Activated CD8-positive, alpha-beta memory T cell treated with anti-CD3 and anti-CD28 coated beads, Interleukin-2, amount 10 ng/mL, durations not matched to agents 7 days and 5 days (primary cell): Measurements from ENCODE around the gene GNG12. TPM values are rescaled to one million over a fixed set of nuclear protein-coding genes. Genes with fewer than 3 reads are reported as not detected.
A peak's percentile ranks its signal among the peaks of the same experiment; 100 is the strongest.
"Not testable (repeated sequence)": the region's sequence is repeated elsewhere in the genome, so short reads cannot be mapped to it uniquely, and the experiment has no call there.

Source experiments
- ATAC-seq: fragments of 150-1000 bp; cut with Tn5 transposase; one replicate; pipeline ENCODE4 v1.10.0; 2021; ENCODE audit warnings: moderate library complexity
- CTCF ChIA-PET: fragments of 350-600 bp; sonication (Branson Sonifier 250); formaldehyde crosslinking; loops from one replicate; lab custom pipeline; 2021; ENCODE audit warnings: antibody characterized with exemption; lab: Charles Lee
- DNase-seq: peaks from one replicate; pipeline ENCODE4 v3.0.0-alpha.2; 2020
- H3K27ac Mint-ChIP-seq: one replicate; pipeline ENCODE4 v1.8.0; 2021; ENCODE audit warnings: mild to moderate bottlenecking, mixed read lengths
- H3K27me3 Mint-ChIP-seq: one replicate; pipeline ENCODE4 v1.8.0; 2021; ENCODE audit warnings: mixed read lengths
- H3K36me3 Mint-ChIP-seq: one replicate; pipeline ENCODE4 v1.8.0; 2021; ENCODE audit warnings: mild to moderate bottlenecking, mixed read lengths
- H3K4me1 Mint-ChIP-seq: one replicate; pipeline ENCODE4 v1.8.0; 2021; ENCODE audit warnings: mixed read lengths
- H3K4me3 Mint-ChIP-seq: one replicate; pipeline ENCODE4 v1.8.0; 2021; ENCODE audit warnings: mild to moderate bottlenecking, moderate library complexity, mixed read lengths
- H3K9me3 Mint-ChIP-seq: one replicate; pipeline ENCODE4 v1.8.0; 2022; ENCODE audit warnings: low read depth, mixed read lengths
- total RNA-seq, 2 experiments: library from RNA; stranded (reverse); gene quantifications; one replicate each; pipeline ENCODE4 v1.2.3, GENCODE V29; 2021

The GNG12 gene
- total RNA-seq, 2 experiments from 2014 or later = 0.33 TPM; not detected in 1

DNA sequence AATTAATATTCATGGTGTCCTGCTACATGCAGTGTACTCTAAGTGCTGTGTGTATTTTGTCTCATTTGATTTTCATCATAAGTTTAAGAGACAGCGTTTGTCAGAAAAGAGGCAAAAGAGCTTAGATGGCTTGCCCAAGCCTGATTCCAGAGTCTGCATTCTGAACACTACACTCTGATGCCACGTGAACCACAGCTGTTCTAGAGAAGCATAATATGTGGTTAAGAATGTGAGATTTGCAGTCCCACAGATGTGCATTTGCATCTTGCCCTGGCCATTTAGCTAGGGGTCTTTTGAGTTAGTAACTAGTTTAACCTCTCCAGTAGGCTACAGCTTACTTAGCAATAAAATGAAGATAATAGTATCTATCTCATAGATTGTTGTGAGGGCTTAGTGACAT lies 157.5 kb downstream of the GNG12 start:
- Mint-ChIP-seq H3K36me3 (no peaks in the 10 kb centered on the region), H3K27ac (no peak overlapping the region), H3K4me3 (no peak overlapping the region), H3K27me3 (peaks cover 13% of the 10 kb centered on the region), H3K4me1 (peaks cover 24% of the 10 kb centered on the region), H3K9me3 (no peaks in the 10 kb centered on the region)
- ATAC-seq = no peak
- DNase-seq = no peak
- CTCF ChIA-PET = interaction anchor here (1.2 to 1.7 kb wide), 3 partner anchors 10 to 113 kb away, joined by 3 to 5 read pairs (median 4); partner anchors contain the start of gene GADD45A

DNA sequence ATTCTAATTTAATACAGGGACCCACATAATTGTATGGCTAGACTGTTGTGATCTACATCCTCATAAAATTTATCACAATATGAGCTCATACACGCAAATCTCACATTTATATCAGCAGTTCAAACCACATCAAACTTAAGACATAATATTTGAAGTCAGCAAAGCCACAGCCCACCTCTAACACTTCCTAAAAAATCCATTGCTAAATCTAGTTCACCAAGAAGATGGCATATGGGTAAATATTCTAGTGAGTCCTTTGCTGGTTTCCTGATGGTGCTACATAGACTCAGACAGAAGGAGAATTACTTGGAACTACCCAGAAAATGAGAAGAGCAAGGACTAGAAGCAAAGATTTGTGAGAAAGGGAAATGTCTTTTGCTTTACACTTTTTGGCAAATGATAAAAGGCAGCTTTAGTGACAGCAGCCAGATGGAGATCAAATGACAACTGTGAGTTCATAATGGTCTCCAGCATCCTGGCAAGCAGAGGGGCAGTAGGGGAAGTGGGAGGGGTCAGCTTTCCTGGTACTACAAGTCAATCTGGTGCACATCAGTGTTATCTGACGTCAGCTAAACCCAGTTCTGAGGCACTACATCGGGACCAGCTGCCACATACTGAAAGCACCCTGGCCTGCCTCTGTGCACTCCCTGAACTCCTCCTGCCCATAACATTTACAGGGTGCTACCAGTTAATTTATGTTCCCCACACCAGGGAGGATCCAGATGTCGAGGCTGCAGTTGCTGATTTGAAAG lies 158.8 kb downstream of the GNG12 start:
- peak; percentile 77 for DNase-seq
- CTCF ChIA-PET = interaction anchor here (1.1 to 1.7 kb wide), 5 partner anchors 10 to 86 kb away, joined by 3 to 8 read pairs (median 3); partner anchors contain the start of gene GADD45A
- Mint-ChIP-seq H3K9me3 (no peaks in the 10 kb centered on the region), H3K36me3 (no peaks in the 10 kb centered on the region), H3K27ac (peak overlapping the region; percentile 75), H3K4me1 (peaks cover 24% of the 10 kb centered on the region), H3K27me3 (peaks cover 25% of the 10 kb centered on the region), H3K4me3 (peak overlapping the region; percentile 8)
- peak; percentile 93 for ATAC-seq

DNA sequence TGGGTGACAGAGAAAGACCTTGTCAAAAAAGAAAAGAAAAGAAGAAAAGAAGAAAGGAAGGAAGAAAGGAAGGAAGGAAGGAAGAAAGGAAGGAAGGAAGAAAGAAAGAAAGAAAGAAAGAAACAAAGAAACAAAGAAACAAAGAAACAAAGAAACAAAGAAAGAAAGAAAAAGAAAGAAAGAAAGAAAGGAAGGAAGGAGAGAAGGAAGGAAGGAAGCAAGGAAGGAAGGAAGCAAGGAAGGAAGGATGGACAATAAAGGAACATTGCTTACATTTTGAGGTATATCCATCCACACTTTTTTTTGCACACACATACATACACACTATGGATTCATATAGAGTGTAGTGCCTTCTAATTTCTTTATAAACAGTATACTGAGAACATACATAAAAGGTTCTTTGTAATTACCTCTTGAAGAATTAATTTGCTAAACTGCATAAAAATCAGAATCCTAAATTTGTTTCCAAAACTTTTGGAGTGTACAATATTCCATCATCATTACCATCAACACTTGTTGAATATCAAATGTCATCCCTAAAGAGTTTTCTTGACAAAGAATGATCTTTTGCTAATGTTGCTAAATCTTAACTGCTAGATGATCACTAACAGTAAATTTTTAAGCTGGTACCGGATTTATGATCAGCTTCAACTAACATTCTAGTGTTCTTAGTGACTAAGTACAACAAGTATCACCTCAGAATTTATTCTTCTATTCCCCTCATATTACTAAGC lies 159.6 kb downstream of the GNG12 start:
- H3K9me3 Mint-ChIP-seq = no peaks in the 10 kb centered on the region
- peaks cover 30% of the 10 kb centered on the region for H3K27me3 Mint-ChIP-seq
- no peak for ATAC-seq
- no peak overlapping the region for H3K27ac Mint-ChIP-seq
- H3K4me3 Mint-ChIP-seq = no peak overlapping the region
- H3K4me1 Mint-ChIP-seq = peaks cover 24% of the 10 kb centered on the region
- CTCF ChIA-PET = interaction anchor here (1.2 to 1.7 kb wide), 4 partner anchors 11 to 86 kb away, joined by 3 to 8 read pairs (median 6); partner anchors contain the start of gene GADD45A
- DNase-seq = no peak
- H3K36me3 Mint-ChIP-seq = no peaks in the 10 kb centered on the region

GRCh38 chr1:67672260-67672803 lies 160.9 kb downstream of the GNG12 start:
- Mint-ChIP-seq H3K9me3 (no peaks in the 10 kb centered on the region), H3K4me1 (peaks cover 24% of the 10 kb centered on the region), H3K4me3 (no peak overlapping the region), H3K36me3 (no peaks in the 10 kb centered on the region), H3K27me3 (peaks cover 39% of the 10 kb centered on the region), H3K27ac (no peak overlapping the region)
- DNase-seq = no peak
- CTCF ChIA-PET = no interaction called here
- ATAC-seq = no peak

DNA sequence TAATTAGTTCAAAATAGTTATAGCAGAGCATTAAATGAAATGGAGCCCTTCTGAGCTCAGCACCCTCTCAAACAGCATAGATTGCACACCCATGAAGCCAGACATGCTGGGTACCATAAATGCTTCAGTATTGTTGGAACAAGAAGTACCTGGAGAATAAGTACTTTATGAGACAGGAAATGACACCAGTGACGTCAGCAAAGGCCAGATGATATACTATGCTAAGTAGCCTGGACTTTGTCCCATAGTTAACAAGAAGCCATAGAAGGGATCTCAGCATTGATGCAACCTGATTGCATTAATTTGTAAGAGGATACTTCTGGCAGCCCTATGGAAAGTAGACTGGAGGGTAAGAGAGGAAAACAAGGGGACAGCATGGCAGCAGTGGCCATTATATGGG lies 164.6 kb downstream of the GNG12 start:
- DNase-seq (no peak), ATAC-seq (no peak)
- Mint-ChIP-seq H3K4me3 (no peak overlapping the region), H3K9me3 (no peaks in the 10 kb centered on the region), H3K27me3 (peaks cover 49% of the 10 kb centered on the region), H3K4me1 (no peaks in the 10 kb centered on the region), H3K27ac (no peak overlapping the region), H3K36me3 (no peaks in the 10 kb centered on the region)
- CTCF ChIA-PET = no interaction called here

DNA sequence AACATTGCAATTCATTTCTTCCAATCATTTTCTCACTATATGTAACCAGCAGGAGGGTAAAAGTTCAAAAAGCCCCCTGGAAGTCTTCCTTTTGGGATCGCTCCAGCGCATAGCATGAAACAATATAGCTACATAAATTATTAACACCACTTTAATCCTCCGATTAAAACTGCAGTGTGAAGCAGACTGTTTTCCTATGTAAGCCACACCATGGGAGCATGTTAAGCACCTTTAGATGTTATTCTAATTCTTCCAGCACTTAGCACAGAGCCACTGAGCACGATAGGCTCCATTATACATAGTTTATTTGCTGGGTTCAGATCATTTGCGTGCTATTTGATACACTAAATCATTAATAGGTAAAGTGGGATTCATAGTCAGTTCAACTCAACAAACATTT lies 166.6 kb downstream of the GNG12 start:
- H3K4me3 Mint-ChIP-seq = no peak overlapping the region
- no peak for DNase-seq
- CTCF ChIA-PET = no interaction called here

GRCh38 chr1:67665307-67665706 lies 168.0 kb downstream of the GNG12 start:
- DNase-seq, H3K9me3 Mint-ChIP-seq, H3K36me3 Mint-ChIP-seq, H3K27ac Mint-ChIP-seq, CTCF ChIA-PET, ATAC-seq, H3K4me3 Mint-ChIP-seq, H3K4me1 Mint-ChIP-seq: not testable (repeated sequence)
- peaks cover 57% of the 10 kb centered on the region for H3K27me3 Mint-ChIP-seq

More for the DNA sequence above, 166.6 kb downstream of the GNG12 start:
- peaks cover 55% of the 10 kb centered on the region for H3K27me3 Mint-ChIP-seq
- no peaks in the 10 kb centered on the region for H3K9me3 Mint-ChIP-seq
- H3K36me3 Mint-ChIP-seq = no peaks in the 10 kb centered on the region
- H3K27ac Mint-ChIP-seq = no peak overlapping the region
- no peaks in the 10 kb centered on the region for H3K4me1 Mint-ChIP-seq
- no peak for ATAC-seq

GRCh38 chr1:67664048-67664447 lies 169.2 kb downstream of the GNG12 start:
- ATAC-seq = no peak
- H3K27ac Mint-ChIP-seq = no peak overlapping the region
- H3K4me3 Mint-ChIP-seq = no peak overlapping the region
- H3K36me3 Mint-ChIP-seq = no peaks in the 10 kb centered on the region
- peaks cover 57% of the 10 kb centered on the region for H3K27me3 Mint-ChIP-seq
- CTCF ChIA-PET = no interaction called here
- H3K4me1 Mint-ChIP-seq = no peaks in the 10 kb centered on the region
- DNase-seq = no peak
- no peaks in the 10 kb centered on the region for H3K9me3 Mint-ChIP-seq

DNA sequence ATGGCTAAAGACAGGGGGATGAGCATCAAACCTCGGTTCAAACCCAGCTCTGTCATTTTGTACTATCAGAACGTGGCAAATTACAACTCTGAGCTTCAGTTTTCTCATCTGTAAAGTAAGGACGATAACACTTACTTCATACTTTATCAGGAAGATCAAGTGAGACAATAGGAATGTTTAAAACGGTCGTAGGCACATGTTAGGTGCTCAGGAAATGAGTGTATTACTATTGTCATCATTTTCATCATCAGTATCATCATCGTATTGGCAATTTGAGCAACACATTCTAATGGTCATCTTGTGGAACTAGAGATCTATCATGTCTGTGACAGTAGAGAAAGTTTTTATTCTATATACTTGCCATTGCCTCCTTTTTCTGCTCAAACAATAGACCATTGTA lies 170.4 kb downstream of the GNG12 start:
- DNase-seq (no peak), ATAC-seq (no peak)
- Mint-ChIP-seq H3K36me3 (no peaks in the 10 kb centered on the region), H3K4me1 (no peaks in the 10 kb centered on the region), H3K9me3 (no peaks in the 10 kb centered on the region), H3K27ac (no peak overlapping the region), H3K4me3 (no peak overlapping the region), H3K27me3 (peaks cover 56% of the 10 kb centered on the region)
- CTCF ChIA-PET = no interaction called here

DNA sequence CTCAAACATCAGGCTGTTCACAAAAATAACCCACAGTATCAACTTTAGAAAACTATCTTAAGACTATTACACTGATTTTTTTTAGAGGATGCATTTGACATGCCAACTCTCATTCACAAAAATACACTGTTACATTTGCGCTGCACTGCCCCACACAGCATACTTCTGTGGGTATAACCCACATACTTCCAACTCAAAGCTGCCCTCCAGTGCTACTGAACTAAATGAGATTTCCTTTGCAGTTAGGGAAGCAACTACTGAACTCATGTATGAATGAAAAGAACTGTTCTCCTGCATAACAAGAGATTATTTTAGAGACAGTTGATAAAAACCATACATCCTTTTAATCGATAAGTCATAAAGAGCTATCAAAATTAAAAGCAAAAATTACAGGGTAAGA lies 174.0 kb downstream of the GNG12 start:
- no peaks in the 10 kb centered on the region for H3K36me3 Mint-ChIP-seq
- no peak for DNase-seq
- no peak for ATAC-seq

GRCh38 chr1:67657152-67657551 lies 176.1 kb downstream of the GNG12 start:
- H3K27ac Mint-ChIP-seq, H3K36me3 Mint-ChIP-seq, H3K9me3 Mint-ChIP-seq, CTCF ChIA-PET, H3K4me1 Mint-ChIP-seq, DNase-seq, H3K4me3 Mint-ChIP-seq, ATAC-seq: not testable (repeated sequence)
- peaks cover 46% of the 10 kb centered on the region for H3K27me3 Mint-ChIP-seq

More for the DNA sequence above, 174.0 kb downstream of the GNG12 start:
- no peaks in the 10 kb centered on the region for H3K9me3 Mint-ChIP-seq
- H3K4me3 Mint-ChIP-seq = no peak overlapping the region
- H3K4me1 Mint-ChIP-seq = no peaks in the 10 kb centered on the region
- CTCF ChIA-PET = interaction anchor here (0.7 to 0.8 kb wide), 2 partner anchors 15 to 100 kb away, joined by 3 read pairs; no protein-coding TSS in a partner anchor
- H3K27ac Mint-ChIP-seq = no peak overlapping the region
- H3K27me3 Mint-ChIP-seq = peaks cover 53% of the 10 kb centered on the region

GRCh38 chr1:67655581-67655980 lies 177.7 kb downstream of the GNG12 start:
- ATAC-seq (no peak), DNase-seq (no peak)
- no peaks in the 10 kb centered on the region for H3K36me3 Mint-ChIP-seq
- CTCF ChIA-PET = no interaction called here
- H3K27ac Mint-ChIP-seq = no peak overlapping the region
- no peaks in the 10 kb centered on the region for H3K9me3 Mint-ChIP-seq
- peaks cover 38% of the 10 kb centered on the region for H3K27me3 Mint-ChIP-seq
- H3K4me1 Mint-ChIP-seq = peaks cover 7% of the 10 kb centered on the region
- no peak overlapping the region for H3K4me3 Mint-ChIP-seq

- peaks cover 22% of the 10 kb centered on the region for H3K27me3 Mint-ChIP-seq
- H3K9me3 Mint-ChIP-seq = no peaks in the 10 kb centered on the region
- H3K4me1 Mint-ChIP-seq = peaks cover 7% of the 10 kb centered on the region
- DNase-seq (no peak), ATAC-seq (no peak)
- H3K36me3 Mint-ChIP-seq = no peaks in the 10 kb centered on the region
- no peak overlapping the region for H3K4me3 Mint-ChIP-seq
- CTCF ChIA-PET = no interaction called here
- H3K27ac Mint-ChIP-seq = no peak overlapping the region
These were observed 180.0 kb downstream of the GNG12 start for GRCh38 chr1:67653304-67653703.
